ENCODE data around the gene ABL1. TPM values are rescaled to one million over a fixed set of nuclear protein-coding genes. Genes with fewer than 3 reads are reported as not detected.

ABL1 gene
- total RNA-seq, 2 experiments from 2014 or later: 30.2 to 33.0 TPM

DNA sequence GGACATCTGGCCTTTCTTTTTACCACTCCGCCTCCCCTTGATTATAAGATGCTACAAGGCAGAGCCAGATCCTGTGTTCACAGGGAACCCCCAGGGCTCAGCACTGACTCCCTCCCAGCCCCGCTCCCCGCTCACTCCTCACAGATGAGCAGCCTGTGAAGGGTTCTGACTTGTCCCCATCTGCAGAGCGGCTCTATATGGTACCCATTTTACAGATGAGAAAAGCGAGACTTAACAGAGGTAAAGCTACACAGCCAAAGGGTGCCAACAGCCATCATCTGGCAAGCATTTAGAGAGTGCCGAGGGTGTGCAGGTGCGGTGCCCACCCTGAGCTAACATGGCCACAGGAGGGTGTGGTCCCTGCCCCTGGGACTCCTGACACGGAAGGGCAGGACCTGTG is 85.2 kb downstream of the ABL1 start:
- Mint-ChIP-seq H3K4me3 (no peak overlapping the region), H3K9me3 (no peaks in the 10 kb centered on the region), H3K27ac (no peak overlapping the region), H3K27me3 (peaks cover 4% of the 10 kb centered on the region), H3K36me3 (ENCODE audit: low read depth) (no peaks in the 10 kb centered on the region), H3K4me1 (ENCODE audit: low read depth) (no peaks in the 10 kb centered on the region)
- TF ChIP-seq CTCF (IDR thresholded peaks at IDR 0.05): no peak
- POLR2A ChIA-PET: no interaction called here
- intact Hi-C loops (cut with micrococcal nuclease): no loop called here
- CTCF ChIA-PET: no interaction called here
- DNase-seq: no peak
- ATAC-seq: no peak

DNA sequence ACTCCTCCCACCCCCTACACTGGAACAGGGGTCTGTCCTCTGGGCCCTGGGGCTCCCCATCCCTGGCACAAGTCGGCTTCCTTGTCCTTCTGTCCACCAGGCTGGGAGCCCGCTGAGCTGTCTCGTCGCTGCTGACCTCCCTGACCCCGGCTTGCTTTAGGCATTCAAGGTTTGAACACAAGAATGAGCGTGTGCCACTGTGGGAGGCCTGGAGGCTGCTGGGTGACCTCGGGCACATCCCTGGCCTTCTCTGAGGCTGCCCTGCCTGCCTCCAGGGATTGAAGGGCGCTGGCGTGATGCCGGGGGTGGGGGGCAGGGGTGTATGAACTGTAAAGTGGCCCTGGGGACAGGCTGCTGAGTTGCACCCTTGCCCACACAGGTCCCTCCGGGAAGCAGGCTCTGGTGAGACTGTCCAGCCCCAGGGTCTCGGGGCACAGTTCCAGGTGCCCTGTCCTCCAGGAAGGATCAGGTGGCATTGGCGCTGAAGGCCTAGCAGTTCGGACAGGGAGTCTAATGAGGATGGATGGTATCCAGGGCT is 85.8 kb downstream of the ABL1 start:
- Mint-ChIP-seq H3K4me3 (no peak overlapping the region), H3K27ac (no peak overlapping the region), H3K9me3 (no peaks in the 10 kb centered on the region), H3K36me3 (ENCODE audit: low read depth) (no peaks in the 10 kb centered on the region), H3K27me3 (peaks cover 4% of the 10 kb centered on the region), H3K4me1 (ENCODE audit: low read depth) (no peaks in the 10 kb centered on the region)
- no peak for DNase-seq
- no peak for TF ChIP-seq CTCF (IDR thresholded peaks at IDR 0.05)
- ChIA-PET CTCF (no interaction called here), POLR2A (no interaction called here)
- intact Hi-C loops (cut with micrococcal nuclease): no loop called here
- no peak for ATAC-seq

DNA sequence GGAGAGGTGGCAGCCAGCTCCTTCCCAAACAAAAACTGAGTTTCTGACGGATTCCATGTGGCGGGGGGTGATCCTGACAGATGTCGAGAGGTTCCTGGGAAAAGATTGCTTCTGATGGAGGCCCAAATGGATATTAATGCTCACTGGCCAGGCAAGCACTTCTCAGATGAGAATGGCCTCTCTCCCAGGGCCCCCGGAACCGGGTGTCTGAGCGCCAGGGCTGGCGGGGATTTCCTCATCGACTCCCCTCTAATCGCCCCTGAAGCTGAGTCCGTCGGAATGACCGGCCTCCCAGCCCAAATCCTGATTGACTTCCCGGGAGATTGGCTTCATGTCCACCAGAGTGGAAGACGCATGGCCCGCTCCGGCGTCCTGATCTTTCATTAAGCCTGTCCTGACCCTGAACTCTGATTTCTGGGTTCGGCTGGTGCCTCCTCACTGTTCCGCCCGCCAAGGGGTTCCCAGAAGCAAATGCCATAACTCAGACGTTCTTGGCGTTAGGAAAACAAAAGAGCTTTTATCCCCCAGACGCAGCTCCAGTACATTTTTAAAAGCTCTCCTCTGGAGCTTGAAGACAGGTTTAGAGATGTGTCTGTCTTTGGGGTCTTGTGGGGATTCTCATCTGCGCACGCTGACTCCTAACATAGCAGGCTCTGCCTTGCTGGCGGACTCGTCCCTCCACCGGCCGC is 86.4 kb downstream of the ABL1 start:
- POLR2A ChIA-PET: no interaction called here
- no peak for ATAC-seq
- peaks cover 4% of the 10 kb centered on the region for H3K27me3 Mint-ChIP-seq
- no peak for TF ChIP-seq CTCF (IDR thresholded peaks at IDR 0.05)
- H3K4me3 Mint-ChIP-seq: no peak overlapping the region
- no peak overlapping the region for H3K27ac Mint-ChIP-seq
- no peaks in the 10 kb centered on the region for H3K36me3 Mint-ChIP-seq (ENCODE audit: low read depth)
- intact Hi-C loops (cut with micrococcal nuclease): no loop called here
- no peaks in the 10 kb centered on the region for H3K4me1 Mint-ChIP-seq (ENCODE audit: low read depth)
- no peak for DNase-seq
- H3K9me3 Mint-ChIP-seq: no peaks in the 10 kb centered on the region
- CTCF ChIA-PET: no interaction called here

- CTCF ChIA-PET: no interaction called here
- no peak for ATAC-seq
- TF ChIP-seq CTCF (IDR thresholded peaks at IDR 0.05): no peak
- intact Hi-C loops (cut with micrococcal nuclease): no loop called here
- POLR2A ChIA-PET: no interaction called here
- Mint-ChIP-seq H3K27ac (no peak overlapping the region), H3K4me3 (no peak overlapping the region), H3K4me1 (ENCODE audit: low read depth) (no peaks in the 10 kb centered on the region), H3K27me3 (peaks cover 4% of the 10 kb centered on the region), H3K36me3 (ENCODE audit: low read depth) (no peaks in the 10 kb centered on the region), H3K9me3 (no peaks in the 10 kb centered on the region)
- DNase-seq: no peak
Measured at GRCh38 chr9:130921989-130922892, 87.2 kb downstream of the ABL1 start.

Data from activated CD8-positive, alpha-beta T cell treated with anti-CD3 and anti-CD28 coated beads for 36 hours (primary cell).